Activated CD8-positive, alpha-beta T cell treated with anti-CD3 and anti-CD28 coated beads for 36 hours (primary cell): Measurements from ENCODE around the gene DLGAP1. TPM values are rescaled to one million over a fixed set of nuclear protein-coding genes. Genes with fewer than 3 reads are reported as not detected.
"Not testable (repeated sequence)": the region's sequence is repeated elsewhere in the genome, so short reads cannot be mapped to it uniquely, and the experiment has no call there.

Experiments used
- ATAC-seq: fragments of 200-7000 bp; cut with Tn5 transposase; one replicate; pipeline ENCODE4 v1.10.0; 2021; ENCODE audit warnings: mild to moderate bottlenecking, moderate library complexity
- CTCF ChIA-PET: fragments of 350-600 bp; sonication (Branson Sonifier 250); formaldehyde crosslinking; loops from one replicate; lab custom pipeline; 2021; ENCODE audit warnings: antibody characterized with exemption; lab: Charles Lee
- POLR2A ChIA-PET: fragments of 350-600 bp; sonication (Branson Sonifier 250); formaldehyde crosslinking; loops from one replicate; lab custom pipeline; 2021; ENCODE audit warnings: antibody characterized with exemption; lab: Charles Lee
- DNase-seq: peaks from one replicate; pipeline ENCODE4 v3.0.0-alpha.2; 2020
- H3K27ac Mint-ChIP-seq: one replicate; pipeline ENCODE4 v1.8.0; 2021; ENCODE audit warnings: mild to moderate bottlenecking, mixed read lengths
- H3K27me3 Mint-ChIP-seq: one replicate; pipeline ENCODE4 v1.8.0; 2021; ENCODE audit warnings: mixed read lengths
- H3K36me3 Mint-ChIP-seq: one replicate; pipeline ENCODE4 v1.8.0; 2021; ENCODE audit warnings: low read depth, mixed read lengths
- H3K4me1 Mint-ChIP-seq: one replicate; pipeline ENCODE4 v1.8.0; 2021; ENCODE audit warnings: low read depth, mixed read lengths
- H3K4me3 Mint-ChIP-seq: one replicate; pipeline ENCODE4 v1.8.0; 2021; ENCODE audit warnings: mild to moderate bottlenecking, moderate library complexity, mixed read lengths
- H3K9me3 Mint-ChIP-seq: one replicate; pipeline ENCODE4 v1.8.0; 2021; ENCODE audit warnings: mixed read lengths
- intact Hi-C: fragments of 100-400 bp; cut with micrococcal nuclease; formaldehyde crosslinking; loops from one replicate; pipeline ENCODE4 v1.10.0; 2022
- total RNA-seq, 2 experiments: library from RNA; stranded (reverse); gene quantifications; one replicate each; pipeline ENCODE4 v1.2.3, GENCODE V29; 2021
- TF ChIP-seq, protein P1 (sequence below): fragments of 200-600 bp; IDR thresholded peaks from one replicate; pipeline ENCODE4 v1.8.0; 2022; ENCODE audit warnings: antibody characterized with exemption, mild to moderate bottlenecking

DLGAP1 gene
- not detected for total RNA-seq

GRCh38 chr18:4455113-4455811 lies at the start of gene DLGAP1:
Gene DLGAP1, minus strand, starts transcription at chr18:4455307.
- ChIA-PET CTCF (no interaction called here), POLR2A (no interaction called here)
- TF ChIP-seq, protein P1, sequence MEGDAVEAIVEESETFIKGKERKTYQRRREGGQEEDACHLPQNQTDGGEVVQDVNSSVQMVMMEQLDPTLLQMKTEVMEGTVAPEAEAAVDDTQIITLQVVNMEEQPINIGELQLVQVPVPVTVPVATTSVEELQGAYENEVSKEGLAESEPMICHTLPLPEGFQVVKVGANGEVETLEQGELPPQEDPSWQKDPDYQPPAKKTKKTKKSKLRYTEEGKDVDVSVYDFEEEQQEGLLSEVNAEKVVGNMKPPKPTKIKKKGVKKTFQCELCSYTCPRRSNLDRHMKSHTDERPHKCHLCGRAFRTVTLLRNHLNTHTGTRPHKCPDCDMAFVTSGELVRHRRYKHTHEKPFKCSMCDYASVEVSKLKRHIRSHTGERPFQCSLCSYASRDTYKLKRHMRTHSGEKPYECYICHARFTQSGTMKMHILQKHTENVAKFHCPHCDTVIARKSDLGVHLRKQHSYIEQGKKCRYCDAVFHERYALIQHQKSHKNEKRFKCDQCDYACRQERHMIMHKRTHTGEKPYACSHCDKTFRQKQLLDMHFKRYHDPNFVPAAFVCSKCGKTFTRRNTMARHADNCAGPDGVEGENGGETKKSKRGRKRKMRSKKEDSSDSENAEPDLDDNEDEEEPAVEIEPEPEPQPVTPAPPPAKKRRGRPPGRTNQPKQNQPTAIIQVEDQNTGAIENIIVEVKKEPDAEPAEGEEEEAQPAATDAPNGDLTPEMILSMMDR = no peak
- peaks cover 4% of the 10 kb centered on the region for H3K36me3 Mint-ChIP-seq
- DNase-seq (no peak), ATAC-seq (no peak)
- intact Hi-C loops = no loop called here
- H3K27me3 Mint-ChIP-seq = peaks cover 22% of the 10 kb centered on the region
- H3K4me3 Mint-ChIP-seq = no peak within 1 kb of the TSS
- H3K27ac Mint-ChIP-seq = no peak within 1 kb of the TSS
- H3K4me1 Mint-ChIP-seq = peaks cover 2% of the 10 kb centered on the region
- H3K9me3 Mint-ChIP-seq = peaks cover 9% of the 10 kb centered on the region

DNA sequence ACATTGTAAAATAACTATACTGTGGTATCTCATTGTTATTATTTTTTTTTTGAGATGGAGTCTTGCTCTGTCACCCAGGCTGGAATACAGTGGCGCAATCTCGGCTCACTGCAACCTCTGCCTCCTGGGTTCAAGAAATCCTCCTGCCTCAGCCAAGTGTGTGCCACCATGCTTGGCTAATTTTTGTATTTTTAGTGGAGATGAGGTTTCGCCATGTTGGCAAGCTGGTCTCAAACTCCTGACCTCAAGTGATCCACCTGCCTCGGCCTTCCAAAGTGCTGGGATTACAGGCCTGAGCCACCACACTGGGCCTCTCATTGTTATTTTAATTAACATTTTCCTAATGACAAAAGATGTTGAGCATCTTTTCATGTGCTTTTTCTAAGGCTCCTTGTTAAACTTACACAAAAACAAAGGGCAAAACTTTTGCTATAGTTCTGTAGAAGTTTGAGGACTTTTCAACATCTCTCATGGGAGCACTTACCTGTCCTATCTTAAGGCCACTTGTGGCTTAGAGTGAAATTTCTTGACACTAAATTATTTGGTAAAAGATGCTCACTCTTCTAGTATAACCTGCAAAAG lies 39.7 kb upstream of the DLGAP1 start:
- H3K36me3 Mint-ChIP-seq, ATAC-seq, H3K27me3 Mint-ChIP-seq, H3K4me1 Mint-ChIP-seq, POLR2A ChIA-PET, CTCF ChIA-PET, H3K4me3 Mint-ChIP-seq, intact Hi-C loops, H3K27ac Mint-ChIP-seq, DNase-seq: not testable (repeated sequence)
- peaks cover 11% of the 10 kb centered on the region for H3K9me3 Mint-ChIP-seq

- CTCF ChIA-PET = no interaction called here
- POLR2A ChIA-PET = no interaction called here
- H3K9me3 Mint-ChIP-seq = peaks cover 2% of the 10 kb centered on the region
- no peak overlapping the region for H3K4me3 Mint-ChIP-seq
- no peak for ATAC-seq
- TF ChIP-seq, protein P1 = no peak
- H3K36me3 Mint-ChIP-seq = no peaks in the 10 kb centered on the region
- H3K4me1 Mint-ChIP-seq = no peaks in the 10 kb centered on the region
- intact Hi-C loops = no loop called here
- DNase-seq = no peak
- no peaks in the 10 kb centered on the region for H3K27me3 Mint-ChIP-seq
- no peak overlapping the region for H3K27ac Mint-ChIP-seq
These were observed 13.4 kb upstream of the DLGAP1 start for GRCh38 chr18:4468511-4468910.

GRCh38 chr18:4454537-4455112 lies 482 bp downstream of the DLGAP1 start:
- no peak for ATAC-seq
- intact Hi-C loops = no loop called here

DNA sequence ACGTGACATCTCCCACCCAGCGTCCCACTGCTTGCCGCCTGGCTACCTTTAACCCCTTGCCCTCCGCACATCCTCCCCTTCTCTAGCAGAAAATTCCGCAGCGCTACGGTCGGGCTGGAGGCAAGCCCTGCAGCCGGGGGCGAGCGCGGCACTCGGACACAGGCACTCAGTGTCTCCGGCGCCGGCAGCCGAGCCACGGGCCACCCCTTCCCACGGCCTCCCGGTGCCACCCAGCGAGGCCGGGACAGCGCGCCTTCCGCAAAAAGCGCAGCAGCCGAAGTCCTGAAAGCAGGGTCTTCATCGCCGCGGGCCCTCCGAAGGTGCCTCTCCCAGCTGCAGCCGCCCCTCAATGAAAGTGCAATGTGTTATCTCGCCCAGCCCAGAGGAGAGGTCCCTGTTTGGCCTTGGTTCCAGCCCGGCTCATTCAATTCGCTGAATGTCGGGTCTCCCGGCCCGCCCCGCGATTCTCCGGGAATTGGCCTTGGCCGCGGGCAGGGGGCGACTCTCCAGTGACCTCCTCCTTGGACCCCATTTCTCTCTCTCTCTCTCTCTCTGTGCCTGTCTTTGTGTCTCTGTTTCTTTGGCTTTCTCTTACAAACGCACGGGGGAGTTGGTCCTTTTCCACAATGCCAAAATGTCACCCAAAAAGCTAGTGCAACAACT lies 1.1 kb downstream of the DLGAP1 start:
- Mint-ChIP-seq H3K4me1 (peaks cover 2% of the 10 kb centered on the region), H3K4me3 (no peak overlapping the region), H3K36me3 (peaks cover 4% of the 10 kb centered on the region), H3K27ac (no peak overlapping the region), H3K9me3 (peaks cover 9% of the 10 kb centered on the region), H3K27me3 (peaks cover 22% of the 10 kb centered on the region)
- ChIA-PET POLR2A (no interaction called here), CTCF (no interaction called here)
- intact Hi-C loops = no loop called here
- DNase-seq = no peak
- TF ChIP-seq, protein P1 = no peak
- no peak for ATAC-seq

More at GRCh38 chr18:4454537-4455112, 482 bp downstream of the DLGAP1 start:
- Mint-ChIP-seq H3K27me3 (peaks cover 22% of the 10 kb centered on the region), H3K27ac (no peak overlapping the region), H3K36me3 (peaks cover 4% of the 10 kb centered on the region), H3K4me3 (no peak overlapping the region), H3K4me1 (peaks cover 2% of the 10 kb centered on the region), H3K9me3 (peaks cover 9% of the 10 kb centered on the region)
- ChIA-PET CTCF (no interaction called here), POLR2A (no interaction called here)
- TF ChIP-seq, protein P1 = no peak
- DNase-seq = no peak
